K562 (cell line): Measurements from ENCODE around the gene CCL20. TPM values are rescaled to one million over a fixed set of nuclear protein-coding genes. Genes with fewer than 3 reads are reported as not detected.

Experiments used
- ATAC-seq: fragments of 200-7000 bp; cut with Tn5 transposase; 3 replicates; pipeline ENCODE4 v1.9.1; 2020; ENCODE audit warnings: moderate library complexity
- BruUV-seq: library from RNA; stranded (reverse); fragments of 400-500 nt; replicated peaks from 2 replicates; lab custom pipeline; 2021; lab: Mats Ljungman, UMichigan
- CTCF ChIA-PET: fragments of 300-600 bp; formaldehyde crosslinking; extraction: SDS; loops from one replicate; lab custom pipeline; 2021; ENCODE audit warnings: low intra/inter-chr PET ratio; lab: Yijun Ruan, JAX
- POLR2A ChIA-PET: fragments of 300-600, 350-650 bp; sonication (Branson Sonifier 250); formaldehyde crosslinking; extraction: SDS; loops from one replicate; lab custom pipeline; 2021; ENCODE audit warnings: antibody characterized with exemption, inconsistent platforms; lab: Yijun Ruan, JAX
- DNase-seq, 4 experiments: peaks; one replicate each; pipeline versions ENCODE4 v3.0.0 to v3.0.0-alpha.2; 2011 to 2018; ENCODE audit warnings: low spot score in 3 of 4, mixed read lengths in 3 of 4; ENCODE audit errors: extremely low read depth in 1 of 4
- FAIRE-seq: peaks from 2 replicates; lab custom pipeline; 2011; peaks lifted over from hg19 to GRCh38; lab: Jason Lieb, UNC
- H2AFZ ChIP-seq: 2 replicates; pipeline ENCODE4 v1.6.0; 2011; ENCODE audit warnings: low read depth, low read length, control low read depth, inconsistent platforms
- H3K27ac ChIP-seq: fragments of 200-600 bp; 3 replicates; pipeline ENCODE4 v1.8.0; 2011; ENCODE audit warnings: low read depth, mild to moderate bottlenecking, control low read depth, inconsistent platforms, low read length, moderate library complexity, mixed read lengths; ENCODE audit errors: extremely low read depth
- H3K27me3 ChIP-seq, 2 experiments: fragments of 300-600 bp in 1 of 2; 2 replicates in 1 of 2; 3 replicates in 1 of 2; pipeline versions ENCODE4 v1.6.0 to v1.8.0; 2011; ENCODE audit warnings: inconsistent platforms in 2 of 2, low read length in 2 of 2, mild to moderate bottlenecking in 1 of 2, mixed read lengths in 1 of 2, moderate library complexity in 1 of 2; ENCODE audit not compliant: control insufficient read depth in 2 of 2, insufficient read depth in 2 of 2
- H3K36me3 ChIP-seq: fragments of 300-600 bp; 3 replicates; pipeline ENCODE4 v1.8.0; 2011; ENCODE audit warnings: mild to moderate bottlenecking, low read length, inconsistent platforms; ENCODE audit not compliant: control insufficient read depth, insufficient read depth
- H3K4me1 ChIP-seq, 2 experiments: fragments of 200-600 bp in 1 of 2; replicated peaks in 1 of 2; 2 replicates in 1 of 2; 3 replicates in 1 of 2; pipeline versions ENCODE4 v1.5.1 to v1.8.0; 2011; ENCODE audit warnings: inconsistent platforms in 2 of 2, low read length in 2 of 2, mild to moderate bottlenecking in 1 of 2, mixed read lengths in 1 of 2, moderate library complexity in 1 of 2; ENCODE audit not compliant: control insufficient read depth in 2 of 2, insufficient read depth in 2 of 2
- H3K4me2 ChIP-seq: 2 replicates; pipeline ENCODE4 v1.6.1; 2011; ENCODE audit warnings: low read length, control low read depth, inconsistent platforms, mixed read lengths; ENCODE audit not compliant: insufficient read depth
- H3K4me3 ChIP-seq: fragments of 200-600 bp; sonication (generic), shearing (Covaris generic); 2 replicates; pipeline ENCODE4 v1.5.1; 2016; ENCODE audit warnings: control low read depth, inconsistent platforms
- H3K79me2 ChIP-seq: fragments of 200-600 bp; 3 replicates; pipeline ENCODE4 v1.8.0; 2011; ENCODE audit warnings: low read length, inconsistent platforms; ENCODE audit not compliant: control insufficient read depth, insufficient read depth
- H3K9ac ChIP-seq, 2 experiments: 2 replicates each; pipeline versions ENCODE4 v1.6.0 to v1.6.1; 2011; ENCODE audit warnings: low read depth in 2 of 2, low read length in 2 of 2, control low read depth in 1 of 2, inconsistent platforms in 1 of 2, mild to moderate bottlenecking in 1 of 2, mixed read lengths in 1 of 2; ENCODE audit not compliant: insufficient read depth in 1 of 2
- H3K9me1 ChIP-seq: one replicate; pipeline ENCODE4 v1.6.0; 2011; ENCODE audit warnings: inconsistent platforms, mild to moderate bottlenecking, low read length, moderate library complexity; ENCODE audit not compliant: control insufficient read depth, insufficient read depth
- H3K9me3 ChIP-seq: replicated peaks from 2 replicates; pipeline ENCODE4 v1.5.1; 2011; ENCODE audit warnings: low read depth, low read length, inconsistent platforms; ENCODE audit not compliant: control insufficient read depth, insufficient read depth
- H4K20me1 ChIP-seq: replicated peaks from 2 replicates; pipeline ENCODE4 v1.6.1; 2011; ENCODE audit warnings: low read length, inconsistent platforms, mixed read lengths; ENCODE audit not compliant: control insufficient read depth, insufficient read depth
- CCAR2 ChIP-seq: fragments of 200-400 bp; formaldehyde crosslinking; IDR thresholded peaks from 2 replicates; pipeline ENCODE4 v1.6.1; 2017; ENCODE audit warnings: mild to moderate bottlenecking, low read depth, low read length
- CXXC5 ChIP-seq: fragments of 250-450 bp; sonication (Bioruptor Pico); IDR thresholded peaks from 2 replicates; pipeline ENCODE4 v1.8.0; 2022; ENCODE audit warnings: inconsistent platforms, mild to moderate bottlenecking, moderate library complexity
- DDX20 ChIP-seq: fragments of 450-650 bp; IDR thresholded peaks from 2 replicates; pipeline ENCODE4 v1.6.1; 2016; ENCODE audit warnings: missing genetic modification characterization, low read depth, mild to moderate bottlenecking, missing compliant biosample characterization, moderate library complexity
- HNRNPL ChIP-seq: fragments of 200-400 bp; formaldehyde crosslinking; IDR thresholded peaks from 2 replicates; pipeline ENCODE4 v1.6.1; 2017; ENCODE audit warnings: low read depth, mild to moderate bottlenecking, low read length
- JUN ChIP-seq, 2 experiments: sonication (generic) in 1 of 2; formaldehyde crosslinking in 1 of 2; IDR thresholded peaks; 2 replicates each; pipeline versions ENCODE4 v1.6.1 to v1.8.0; 2012 to 2022; ENCODE audit warnings: borderline replicate concordance in 2 of 2, mild to moderate bottlenecking in 2 of 2, improper control_type of control experiment in 1 of 2, low read depth in 1 of 2, low read length in 1 of 2, missing genetic modification reagents in 1 of 2
- MAFK ChIP-seq: IDR thresholded peaks from 2 replicates; pipeline ENCODE4 v1.6.1; 2011; ENCODE audit warnings: low read length, improper control_type of control experiment
- RBBP5 ChIP-seq: fragments of 200-600 bp; sonication (generic); IDR thresholded peaks from 2 replicates; pipeline ENCODE4 v1.6.1; 2012; ENCODE audit warnings: borderline replicate concordance, mild to moderate bottlenecking, low read length, control low read depth, inconsistent platforms; ENCODE audit not compliant: insufficient read depth, poor library complexity, severe bottlenecking
- SP2 ChIP-seq: IDR thresholded peaks from 2 replicates; pipeline ENCODE4 v1.6.1; 2011; ENCODE audit warnings: mild to moderate bottlenecking, low read depth, low read length, moderate library complexity; ENCODE audit not compliant: poor library complexity, severe bottlenecking; ENCODE audit errors: extremely low read depth
- TAF15 ChIP-seq: fragments of 200-400 bp; formaldehyde crosslinking; IDR thresholded peaks from 2 replicates; pipeline ENCODE4 v1.6.1; 2017; ENCODE audit warnings: mild to moderate bottlenecking, low read depth, low read length, moderate library complexity
- TAF9B ChIP-seq: fragments of 450-650 bp; IDR thresholded peaks from 2 replicates; pipeline ENCODE4 v1.6.1; 2018; ENCODE audit warnings: mild to moderate bottlenecking; ENCODE audit not compliant: partially characterized antibody
- TFAM ChIP-seq: fragments of 250-450 bp; sonication (Bioruptor Pico); conservative IDR thresholded peaks from 2 replicates; pipeline ENCODE4 v1.5.0; 2021; ENCODE audit warnings: mild to moderate bottlenecking, moderate library complexity
- ZBED1 ChIP-seq: IDR thresholded peaks from 2 replicates; pipeline ENCODE4 v1.6.1; 2014
- ZC3H4 ChIP-seq: sonication (generic); formaldehyde crosslinking; IDR thresholded peaks from 2 replicates; pipeline ENCODE4 v1.9.0; 2021; ENCODE audit warnings: missing genetic modification reagents, borderline replicate concordance
- ZNF134 ChIP-seq: fragments of 250-450 bp; sonication (Bioruptor Pico); conservative IDR thresholded peaks from 2 replicates; pipeline ENCODE4 v1.4.0; 2020
- ZNF184 ChIP-seq: sonication (generic); formaldehyde crosslinking; IDR thresholded peaks from 2 replicates; pipeline ENCODE4 v1.5.0; 2020; ENCODE audit warnings: missing genetic modification reagents
- ZNF212 ChIP-seq: fragments of 450-650 bp; formaldehyde crosslinking; IDR thresholded peaks from 2 replicates; pipeline ENCODE4 v1.4.0; 2020; ENCODE audit warnings: mild to moderate bottlenecking
- ZNF75A ChIP-seq: fragments of 450-650 bp; formaldehyde crosslinking; IDR thresholded peaks from 2 replicates; pipeline ENCODE4 v1.4.0; 2020; ENCODE audit warnings: mild to moderate bottlenecking
- WGBS: fragments of 100-300 bp; shearing (Covaris generic); methylation state at CpG from one replicate; pipeline ENCODE4 v1.1.6; 2016; ENCODE audit warnings: low coverage, mixed read lengths; ENCODE audit not compliant: insufficient coverage; ENCODE audit errors: missing lambda C conversion rate; 5-methylcytosine and 5-hydroxymethylcytosine counted together
- in situ Hi-C: fragments of 300-500 bp; cut with MboI; formaldehyde crosslinking; loops from 4 replicates; pipeline ENCODE4 v1.15.0; 2018; ENCODE audit warnings: inconsistent platforms, mixed read lengths
- intact Hi-C: fragments of 100-400 bp; cut with micrococcal nuclease; formaldehyde crosslinking; loops from 2 replicates; pipeline ENCODE4 v1.14.2; 2022
- polyA plus RNA-seq, 8 experiments: library from polyadenylated mRNA; depleted of rRNA in 4 of 8; stranded (reverse) in 5 of 8; unstranded in 3 of 8; fragments of >200 nt; fragmentation: Nextera tagmentation in 2 of 8; fragmentation: Illumina TruSeq in 1 of 8; extraction: Ambion mirVana in 2 of 8; extraction: Trizol in 1 of 8; gene quantifications; 2 replicates each; pipeline versions ENCODE4 v1.2.1 to v1.2.3, GENCODE V29; 2011 to 2014; ENCODE audit warnings: inconsistent platforms in 1 of 8, missing spikeins in 1 of 8
- total RNA-seq, 7 experiments: library from RNA; depleted of rRNA in 6 of 7; stranded (reverse); fragments of >200 nt in 6 of 7; fragmentation: Illumina TruSeq in 2 of 7; extraction: Trizol in 2 of 7; gene quantifications; 2 replicates each; pipeline versions ENCODE4 v1.2.1 to v1.2.3, GENCODE V29; 2011 to 2021; ENCODE audit warnings: low replicate concordance in 1 of 7
- TF ChIP-seq, protein P1 (sequence below): fragments of 250-450 bp; sonication (Bioruptor Pico); IDR thresholded peaks from 2 replicates; pipeline ENCODE4 v1.9.0; 2021; ENCODE audit warnings: mild to moderate bottlenecking
- TF ChIP-seq, protein P2 (sequence below): fragments of 150-350 bp; conservative IDR thresholded peaks from 2 replicates; pipeline ENCODE4 v1.6.1; 2014; ENCODE audit warnings: low read length
- TF ChIP-seq, protein P3 (sequence below): sonication (generic); formaldehyde crosslinking; IDR thresholded peaks from 2 replicates; pipeline ENCODE4 v1.8.0; 2022; ENCODE audit warnings: mild to moderate bottlenecking, low read depth, missing genetic modification reagents

The CCL20 gene
- total and polyA plus RNA-seq, 9 of the 15 experiments (the other 6 are each of a cell fraction or from before 2014, with no cell fraction given), result 0.29 TPM; not detected in 8

DNA sequence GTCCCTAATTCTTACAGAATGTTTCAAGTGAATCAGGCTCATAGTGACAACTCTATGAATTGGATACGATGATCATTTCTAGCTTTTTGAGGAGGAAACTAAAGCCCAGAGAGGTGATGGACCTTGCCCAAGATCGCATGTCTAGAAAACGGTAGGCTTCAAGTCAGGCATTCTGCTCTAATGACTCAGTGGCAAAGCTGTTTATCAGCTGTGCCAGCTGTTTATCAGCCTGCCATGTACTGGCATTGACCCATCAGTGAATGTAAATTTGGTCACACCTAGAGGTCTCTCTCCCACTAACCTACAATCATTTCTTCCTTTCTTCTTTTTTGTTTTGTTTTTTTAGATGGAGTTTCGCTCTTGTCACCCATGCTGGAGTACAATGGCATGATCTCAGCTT is 51.6 kb downstream of the CCL20 start:
- Histone ChIP-seq H3K27ac (no peak overlapping the region), H4K20me1 (no peaks in the 10 kb centered on the region), H3K79me2 (no peaks in the 10 kb centered on the region), H3K4me2 (no peak overlapping the region), H3K9ac (no peak overlapping the region), H2AFZ (no peak overlapping the region), H3K9me3 (no peaks in the 10 kb centered on the region), H3K4me3 (no peak overlapping the region), H3K9me1 (no peaks in the 10 kb centered on the region), H3K36me3 (no peaks in the 10 kb centered on the region), H3K27me3 (no peaks in the 10 kb centered on the region), H3K4me1 (no peaks in the 10 kb centered on the region)
- POLR2A ChIA-PET, result no interaction called here
- intact Hi-C loops, result loop anchor here (10.0 kb wide), 1 partner anchor 470 kb away; no protein-coding TSS in a partner anchor
- no peak for ATAC-seq
- BruUV-seq, result no TSS peak
- FAIRE-seq, result no peak
- WGBS, result 0% methylated on average over 4 of the region's 4 CpGs
- no peak for DNase-seq
- in situ Hi-C loops, result no loop called here
- TF ChIP-seq TAF9B, result no peak
- no peak for TF ChIP-seq TFAM (CRISPR knock-in tag)
- TF ChIP-seq ZNF212 (CRISPR knock-in tag), result no peak
- no peak for TF ChIP-seq TAF15
- TF ChIP-seq, protein P1, sequence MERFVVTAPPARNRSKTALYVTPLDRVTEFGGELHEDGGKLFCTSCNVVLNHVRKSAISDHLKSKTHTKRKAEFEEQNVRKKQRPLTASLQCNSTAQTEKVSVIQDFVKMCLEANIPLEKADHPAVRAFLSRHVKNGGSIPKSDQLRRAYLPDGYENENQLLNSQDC, result no peak
- TF ChIP-seq ZC3H4 (CRISPR knock-in tag), result no peak
- TF ChIP-seq RBBP5, result no peak
- TF ChIP-seq ZBED1, result no peak
- TF ChIP-seq SP2, result no peak
- no peak for TF ChIP-seq MAFK
- no peak for TF ChIP-seq CCAR2
- no peak for TF ChIP-seq ZNF75A
- no peak for TF ChIP-seq DDX20 (tag)
- TF ChIP-seq ZNF134, result no peak
- TF ChIP-seq, protein P2, sequence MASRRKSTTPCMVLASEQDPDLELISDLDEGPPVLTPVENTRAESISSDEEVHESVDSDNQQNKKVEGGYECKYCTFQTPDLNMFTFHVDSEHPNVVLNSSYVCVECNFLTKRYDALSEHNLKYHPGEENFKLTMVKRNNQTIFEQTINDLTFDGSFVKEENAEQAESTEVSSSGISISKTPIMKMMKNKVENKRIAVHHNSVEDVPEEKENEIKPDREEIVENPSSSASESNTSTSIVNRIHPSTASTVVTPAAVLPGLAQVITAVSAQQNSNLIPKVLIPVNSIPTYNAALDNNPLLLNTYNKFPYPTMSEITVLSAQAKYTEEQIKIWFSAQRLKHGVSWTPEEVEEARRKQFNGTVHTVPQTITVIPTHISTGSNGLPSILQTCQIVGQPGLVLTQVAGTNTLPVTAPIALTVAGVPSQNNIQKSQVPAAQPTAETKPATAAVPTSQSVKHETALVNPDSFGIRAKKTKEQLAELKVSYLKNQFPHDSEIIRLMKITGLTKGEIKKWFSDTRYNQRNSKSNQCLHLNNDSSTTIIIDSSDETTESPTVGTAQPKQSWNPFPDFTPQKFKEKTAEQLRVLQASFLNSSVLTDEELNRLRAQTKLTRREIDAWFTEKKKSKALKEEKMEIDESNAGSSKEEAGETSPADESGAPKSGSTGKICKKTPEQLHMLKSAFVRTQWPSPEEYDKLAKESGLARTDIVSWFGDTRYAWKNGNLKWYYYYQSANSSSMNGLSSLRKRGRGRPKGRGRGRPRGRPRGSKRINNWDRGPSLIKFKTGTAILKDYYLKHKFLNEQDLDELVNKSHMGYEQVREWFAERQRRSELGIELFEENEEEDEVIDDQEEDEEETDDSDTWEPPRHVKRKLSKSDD, result no peak
- no peak for TF ChIP-seq CXXC5 (CRISPR knock-in tag)
- TF ChIP-seq, protein P3, sequence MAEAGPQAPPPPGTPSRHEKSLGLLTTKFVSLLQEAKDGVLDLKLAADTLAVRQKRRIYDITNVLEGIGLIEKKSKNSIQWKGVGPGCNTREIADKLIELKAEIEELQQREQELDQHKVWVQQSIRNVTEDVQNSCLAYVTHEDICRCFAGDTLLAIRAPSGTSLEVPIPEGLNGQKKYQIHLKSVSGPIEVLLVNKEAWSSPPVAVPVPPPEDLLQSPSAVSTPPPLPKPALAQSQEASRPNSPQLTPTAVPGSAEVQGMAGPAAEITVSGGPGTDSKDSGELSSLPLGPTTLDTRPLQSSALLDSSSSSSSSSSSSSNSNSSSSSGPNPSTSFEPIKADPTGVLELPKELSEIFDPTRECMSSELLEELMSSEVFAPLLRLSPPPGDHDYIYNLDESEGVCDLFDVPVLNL (CRISPR knock-in tag), result no peak
- TF ChIP-seq ZNF184 (CRISPR knock-in tag), result no peak
- TF ChIP-seq JUN (IDR thresholded peaks at IDR 0.05; ENCODE audit: borderline replicate concordance, low read depth, low read length), result no peak
- TF ChIP-seq JUN (CRISPR knock-in tag; IDR thresholded peaks at IDR 0.05; ENCODE audit: borderline replicate concordance), result no peak
- TF ChIP-seq HNRNPL, result no peak
- CTCF ChIA-PET, result no interaction called here
